GM12878 (cell line): ENCODE measurements around the gene GBGT1. TPM values are rescaled to one million over a fixed set of nuclear protein-coding genes. Genes with fewer than 3 reads are reported as not detected.

Source experiments
- ATAC-seq: fragments of 200-7000 bp; cut with Tn5 transposase; 3 replicates; pipeline ENCODE4 v1.9.1; 2020; ENCODE audit warnings: mild to moderate bottlenecking, moderate library complexity
- BruUV-seq: library from RNA; stranded (reverse); fragments of 400-500 nt; replicated peaks from 2 replicates; lab custom pipeline; 2021; lab: Mats Ljungman, UMichigan
- CTCF ChIA-PET: fragments of 300-600 bp; sonication (Branson Sonifier 250); formaldehyde crosslinking; extraction: SDS; loops from one replicate; lab custom pipeline; 2021; ENCODE audit warnings: inconsistent platforms; lab: Yijun Ruan, JAX
- POLR2A ChIA-PET: fragments of 350-600 bp; formaldehyde crosslinking; extraction: SDS; loops from one replicate; lab custom pipeline; 2021; ENCODE audit warnings: inconsistent platforms; lab: Charles Lee
- RAD21 ChIA-PET: fragments of 300-600 bp; sonication (Branson Sonifier 250); formaldehyde crosslinking; loops from one replicate; lab custom pipeline; 2023; ENCODE audit warnings: antibody characterized with exemption; ENCODE audit not compliant: unreplicated experiment; lab: Charles Lee
- SMC1A ChIA-PET: fragments of 300-600 bp; sonication (Branson Sonifier 250); formaldehyde crosslinking; loops from one replicate; lab custom pipeline; 2023; ENCODE audit not compliant: unreplicated experiment, uncharacterized antibody; lab: Charles Lee
- DNase-seq: peaks from one replicate; pipeline ENCODE4 v3.0.0-alpha.2; 2011; ENCODE audit warnings: low read depth, low spot score
- FAIRE-seq: peaks from 3 replicates; lab custom pipeline; 2011; peaks lifted over from hg19 to GRCh38; lab: Jason Lieb, UNC
- H2AFZ ChIP-seq: 2 replicates; pipeline ENCODE4 v1.6.0; 2011; ENCODE audit warnings: low read depth, low read length, control low read depth; ENCODE audit not compliant: control insufficient read depth
- H3K27ac ChIP-seq: 2 replicates; pipeline ENCODE4 v1.5.1; 2011; ENCODE audit warnings: control low read depth; ENCODE audit not compliant: control insufficient read depth, insufficient read depth
- H3K27me3 ChIP-seq, 2 experiments: replicated peaks in 1 of 2; 2 replicates each; pipeline versions ENCODE4 v1.6.0 to v1.6.1; 2011; ENCODE audit warnings: low read length in 1 of 2; ENCODE audit not compliant: control insufficient read depth in 2 of 2, insufficient read depth in 2 of 2
- H3K36me3 ChIP-seq, 2 experiments: 2 replicates each; pipeline ENCODE4 v1.5.1; 2011; ENCODE audit warnings: low read length in 1 of 2; ENCODE audit not compliant: control insufficient read depth in 2 of 2, insufficient read depth in 2 of 2
- H3K4me1 ChIP-seq: 2 replicates; pipeline ENCODE4 v1.6.1; 2011; ENCODE audit warnings: mild to moderate bottlenecking, low read length, moderate library complexity, mixed read lengths; ENCODE audit not compliant: control insufficient read depth, insufficient read depth
- H3K4me2 ChIP-seq: 2 replicates; pipeline ENCODE4 v1.6.0; 2011; ENCODE audit warnings: control low read depth; ENCODE audit not compliant: control insufficient read depth, insufficient read depth
- H3K4me3 ChIP-seq: fragments of 200-600 bp; sonication (generic); 2 replicates; pipeline ENCODE4 v1.5.1; 2016
- H3K79me2 ChIP-seq: 2 replicates; pipeline ENCODE4 v1.6.0; 2011; ENCODE audit warnings: low read length; ENCODE audit not compliant: control insufficient read depth, insufficient read depth
- H3K9ac ChIP-seq: 2 replicates; pipeline ENCODE4 v1.8.0; 2011; ENCODE audit warnings: low read length, control low read depth, mixed read lengths; ENCODE audit not compliant: control insufficient read depth, insufficient read depth
- H3K9me3 ChIP-seq: replicated peaks from 3 replicates; pipeline ENCODE4 v1.5.1; 2011; ENCODE audit warnings: mild to moderate bottlenecking, low read length; ENCODE audit not compliant: control insufficient read depth, insufficient read depth
- H4K20me1 ChIP-seq: 2 replicates; pipeline ENCODE4 v1.6.0; 2011; ENCODE audit not compliant: control insufficient read depth, insufficient read depth
- EZH2 ChIP-seq: IDR thresholded peaks from 2 replicates; pipeline ENCODE4 v1.6.1; 2012; ENCODE audit warnings: low read depth, mild to moderate bottlenecking, control low read depth, inconsistent platforms, low read length, borderline replicate concordance; ENCODE audit not compliant: control insufficient read depth
- HDGF ChIP-seq: fragments of 450-650 bp; IDR thresholded peaks from 2 replicates; pipeline ENCODE4 v1.6.1; 2016; ENCODE audit warnings: antibody characterized with exemption
- JUND ChIP-seq: IDR thresholded peaks from 2 replicates; pipeline ENCODE4 v1.6.1; 2012; ENCODE audit warnings: low read depth, mild to moderate bottlenecking, low read length, improper control_type of control experiment, moderate library complexity
- MEF2B ChIP-seq: fragments of 450-650 bp; IDR thresholded peaks from 2 replicates; pipeline ENCODE4 v1.6.1; 2018; ENCODE audit warnings: mild to moderate bottlenecking, moderate library complexity; ENCODE audit not compliant: partially characterized antibody, poor library complexity, severe bottlenecking
- NR2C2 ChIP-seq: IDR thresholded peaks from 2 replicates; pipeline ENCODE4 v1.6.1; 2011; ENCODE audit warnings: borderline replicate concordance, low read depth; ENCODE audit not compliant: control insufficient read depth, insufficient read length
- RELA ChIP-seq: fragments of 450-650 bp; IDR thresholded peaks from 2 replicates; pipeline ENCODE4 v1.8.0; 2014; ENCODE audit warnings: borderline replicate concordance; ENCODE audit not compliant: partially characterized antibody
- SREBF1 ChIP-seq: IDR thresholded peaks from 2 replicates; pipeline ENCODE4 v1.6.1; 2012; ENCODE audit warnings: mild to moderate bottlenecking, low read length
- WGBS: methylation state at CpG from one replicate; pipeline ENCODE4 v1.1.6; 2016; ENCODE audit warnings: low lambda C conversion rate; ENCODE audit not compliant: insufficient replicate concordance, insufficient coverage; ENCODE audit errors: missing lambda C conversion rate; 5-methylcytosine and 5-hydroxymethylcytosine counted together
- in situ Hi-C: fragments of 300-500 bp; cut with MboI; formaldehyde crosslinking; loops from 9 replicates; pipeline ENCODE4 v1.14.3; 2018; ENCODE audit warnings: mixed read lengths
- intact Hi-C: fragments of 100-400 bp; cut with micrococcal nuclease; formaldehyde crosslinking; loops from one replicate; pipeline ENCODE4 v1.14.2; 2022; ENCODE audit not compliant: unreplicated experiment
- polyA plus RNA-seq, 11 experiments: library from polyadenylated mRNA; depleted of rRNA in 4 of 11; unstranded in 6 of 11; stranded (reverse) in 5 of 11; fragments of >200 nt; fragmentation: Nextera tagmentation in 4 of 11; fragmentation: Illumina TruSeq in 1 of 11; extraction: Ambion mirVana in 4 of 11; extraction: Trizol in 1 of 11; gene quantifications; 1 replicate in 1 of 11; 2 replicates in 10 of 11; pipeline versions ENCODE4 v1.2.1 to v1.2.3, GENCODE V29; 2011 to 2016; ENCODE audit warnings: inconsistent platforms in 2 of 11, missing spikeins in 2 of 11, low read depth in 1 of 11
- total RNA-seq, 4 experiments: library from RNA; depleted of rRNA in 3 of 4; stranded (reverse); fragments of >200 nt in 3 of 4; fragmentation: Illumina TruSeq in 1 of 4; extraction: Trizol in 1 of 4; gene quantifications; 2 replicates each; pipeline versions ENCODE4 v1.2.1 to v1.2.3, GENCODE V29; 2013 to 2021
- TF ChIP-seq, protein P1 (sequence below): fragments of 450-650 bp; IDR thresholded peaks from 2 replicates; pipeline ENCODE4 v1.6.1; 2016; ENCODE audit warnings: mild to moderate bottlenecking
- TF ChIP-seq, protein P2 (sequence below): fragments of 450-650 bp; IDR thresholded peaks from 2 replicates; pipeline ENCODE4 v1.6.1; 2018; ENCODE audit warnings: borderline replicate concordance, mild to moderate bottlenecking; ENCODE audit not compliant: partially characterized antibody

GBGT1 gene
- total and polyA plus RNA-seq, 10 of the 15 experiments (the other 5 are each of a cell fraction or from before 2014, with no cell fraction given) = 0.08 to 1.9 (median 0.49) TPM

DNA sequence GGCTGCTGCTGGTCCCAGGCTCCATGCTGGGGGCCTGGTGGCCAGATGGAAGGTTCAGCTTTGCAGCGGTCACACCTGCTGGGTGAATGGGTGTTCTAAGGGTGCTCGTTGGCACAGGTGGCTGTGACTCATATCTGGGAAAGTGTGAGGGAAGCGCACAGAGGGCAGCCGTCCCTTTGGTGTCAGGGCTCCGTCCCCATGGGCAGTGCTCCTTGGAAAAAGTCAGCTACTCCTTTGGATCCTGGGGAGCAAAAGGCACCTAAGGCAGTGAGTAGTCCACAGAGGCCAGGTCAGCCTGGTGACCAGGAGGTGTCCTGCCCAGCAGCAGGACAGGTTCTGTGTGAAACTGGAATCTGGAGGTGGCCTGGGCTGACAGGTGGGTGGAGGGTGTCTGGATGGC is 18.4 kb upstream of the GBGT1 start:
- POLR2A ChIA-PET = no interaction called here

More for the DNA sequence above, 18.4 kb upstream of the GBGT1 start:
- Histone ChIP-seq H3K4me3 (no peak overlapping the region), H3K27ac (no peak overlapping the region), H3K4me2 (no peak overlapping the region), H3K36me3 (no peaks in the 10 kb centered on the region), H2AFZ (no peak overlapping the region), H4K20me1 (no peaks in the 10 kb centered on the region), H3K9me3 (no peaks in the 10 kb centered on the region), H3K4me1 (no peaks in the 10 kb centered on the region), H3K9ac (no peak overlapping the region), H3K27me3 (peaks cover 3 to 4% of the 10 kb centered on the region in 2 experiments; a peak in 3 of 4 replicates), H3K79me2 (no peaks in the 10 kb centered on the region)
- in situ Hi-C loops = no loop called here
- intact Hi-C loops = loop anchor here (10.0 kb wide), 1 partner anchor 143 kb away; no protein-coding TSS in a partner anchor
- no peak for ATAC-seq
- WGBS = 39% methylated on average over 5 of the region's 5 CpGs
- TF ChIP-seq MEF2B = no peak
- TF ChIP-seq, protein P1, sequence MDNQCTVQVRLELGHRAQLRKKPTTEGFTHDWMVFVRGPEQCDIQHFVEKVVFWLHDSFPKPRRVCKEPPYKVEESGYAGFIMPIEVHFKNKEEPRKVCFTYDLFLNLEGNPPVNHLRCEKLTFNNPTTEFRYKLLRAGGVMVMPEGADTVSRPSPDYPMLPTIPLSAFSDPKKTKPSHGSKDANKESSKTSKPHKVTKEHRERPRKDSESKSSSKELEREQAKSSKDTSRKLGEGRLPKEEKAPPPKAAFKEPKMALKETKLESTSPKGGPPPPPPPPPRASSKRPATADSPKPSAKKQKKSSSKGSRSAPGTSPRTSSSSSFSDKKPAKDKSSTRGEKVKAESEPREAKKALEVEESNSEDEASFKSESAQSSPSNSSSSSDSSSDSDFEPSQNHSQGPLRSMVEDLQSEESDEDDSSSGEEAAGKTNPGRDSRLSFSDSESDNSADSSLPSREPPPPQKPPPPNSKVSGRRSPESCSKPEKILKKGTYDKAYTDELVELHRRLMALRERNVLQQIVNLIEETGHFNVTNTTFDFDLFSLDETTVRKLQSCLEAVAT = no peak
- no peak for TF ChIP-seq HDGF
- TF ChIP-seq EZH2 = no peak
- TF ChIP-seq, protein P2, sequence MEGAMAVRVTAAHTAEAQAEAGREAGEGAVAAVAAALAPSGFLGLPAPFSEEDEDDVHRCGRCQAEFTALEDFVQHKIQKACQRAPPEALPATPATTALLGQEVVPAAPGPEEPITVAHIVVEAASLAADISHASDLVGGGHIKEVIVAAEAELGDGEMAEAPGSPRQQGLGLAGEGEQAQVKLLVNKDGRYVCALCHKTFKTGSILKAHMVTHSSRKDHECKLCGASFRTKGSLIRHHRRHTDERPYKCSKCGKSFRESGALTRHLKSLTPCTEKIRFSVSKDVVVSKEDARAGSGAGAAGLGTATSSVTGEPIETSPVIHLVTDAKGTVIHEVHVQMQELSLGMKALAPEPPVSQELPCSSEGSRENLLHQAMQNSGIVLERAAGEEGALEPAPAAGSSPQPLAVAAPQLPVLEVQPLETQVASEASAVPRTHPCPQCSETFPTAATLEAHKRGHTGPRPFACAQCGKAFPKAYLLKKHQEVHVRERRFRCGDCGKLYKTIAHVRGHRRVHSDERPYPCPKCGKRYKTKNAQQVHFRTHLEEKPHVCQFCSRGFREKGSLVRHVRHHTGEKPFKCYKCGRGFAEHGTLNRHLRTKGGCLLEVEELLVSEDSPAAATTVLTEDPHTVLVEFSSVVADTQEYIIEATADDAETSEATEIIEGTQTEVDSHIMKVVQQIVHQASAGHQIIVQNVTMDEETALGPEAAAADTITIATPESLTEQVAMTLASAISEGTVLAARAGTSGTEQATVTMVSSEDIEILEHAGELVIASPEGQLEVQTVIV = no peak
- TF ChIP-seq RELA = no peak
- no peak for TF ChIP-seq SREBF1
- TF ChIP-seq JUND = no peak
- no peak for TF ChIP-seq NR2C2
- no peak for FAIRE-seq
- ChIA-PET SMC1A (no interaction called here), RAD21 (interaction anchor here (1.1 kb wide), 1 partner anchor 148 kb away, joined by 3 read pairs; no protein-coding TSS in a partner anchor), CTCF (interaction anchor here (1.3 to 2.2 kb wide), 5 partner anchors 21 to 313 kb away, joined by 4 to 11 read pairs (median 5); no protein-coding TSS in a partner anchor)
- no TSS peak for BruUV-seq
- no peak for DNase-seq
